Transverse colon (tissue), 4 donors: Measurements from ENCODE around the gene DDAH1. TPM values are rescaled to one million over a fixed set of nuclear protein-coding genes. Genes with fewer than 3 reads are reported as not detected.

Experiments
- DNase-seq: peaks from one replicate; pipeline ENCODE4 v3.0.0-alpha.2; 2019
- H3K27ac ChIP-seq, 4 donors: fragments of 200-600 bp; sonication (generic); 2 replicates each; pipeline ENCODE4 v1.5.1; 2016 to 2018; ENCODE audit warnings: inconsistent platforms in 4 of 4
- H3K27me3 ChIP-seq: fragments of 200-600 bp; sonication (generic); 2 replicates; pipeline ENCODE4 v1.5.1; 2017; ENCODE audit warnings: inconsistent platforms
- H3K36me3 ChIP-seq, 4 donors: fragments of 200-600 bp; sonication (generic); 2 replicates each; pipeline ENCODE4 v1.5.1; 2017 to 2019; ENCODE audit warnings: inconsistent platforms in 4 of 4
- H3K4me1 ChIP-seq, 4 donors: fragments of 200-600 bp; sonication (generic); 2 replicates each; pipeline ENCODE4 v1.5.1; 2017 to 2020; ENCODE audit warnings: inconsistent platforms in 4 of 4
- H3K4me3 ChIP-seq, 4 donors: fragments of 200-600 bp; sonication (generic); 1 replicate in 1 of 4; 2 replicates in 3 of 4; pipeline versions ENCODE4 v1.5.1 to v1.6.1; 2017 to 2019; ENCODE audit warnings: inconsistent platforms in 4 of 4
- H3K9me3 ChIP-seq, 2 donors: fragments of 200-600 bp; sonication (generic); 2 replicates each; pipeline ENCODE4 v1.5.1; 2017 to 2019; ENCODE audit warnings: inconsistent platforms in 2 of 2
- CTCF ChIP-seq, 5 experiments: fragments of 200-600 bp in 3 of 5; fragments of 450-650 bp in 2 of 5; sonication (generic) in 3 of 5; IDR thresholded peaks; 1 replicate in 2 of 5; 2 replicates in 3 of 5; pipeline ENCODE4 v1.5.1; 2016 to 2017; ENCODE audit warnings: antibody characterized with exemption in 5 of 5, inconsistent platforms in 3 of 5, mild to moderate bottlenecking in 2 of 5, moderate library complexity in 1 of 5
- EP300 ChIP-seq: sonication (generic); formaldehyde crosslinking; IDR thresholded peaks from one replicate; pipeline ENCODE4 v1.6.1; 2017; ENCODE audit warnings: antibody characterized with exemption, low read depth
- POLR2A ChIP-seq: fragments of 450-650 bp; IDR thresholded peaks from one replicate; pipeline ENCODE4 v1.6.1; 2016; ENCODE audit warnings: antibody characterized with exemption, mild to moderate bottlenecking, moderate library complexity
- POLR2AphosphoS5 ChIP-seq, 3 donors: sonication (generic); formaldehyde crosslinking; IDR thresholded peaks; one replicate each; pipeline ENCODE4 v1.6.1; 2016; ENCODE audit warnings: antibody characterized with exemption in 3 of 3
- WGBS, 2 donors: methylation state at CpG; one replicate each; pipeline ENCODE4 v1.1.5; 2018; ENCODE audit warnings: low coverage in 1 of 2; 5-methylcytosine and 5-hydroxymethylcytosine counted together
- in situ Hi-C, 4 donors: fragments of 200-750 bp; cut with MboI; loops; one replicate each; pipeline versions ENCODE4 v1.15.0 to v1.15.1; 2017; ENCODE audit warnings: low sequenced_read_pairs in 3 of 4, low pct_ligation_motif_present in 1 of 4, low pct_unique_long_range_greater_than_20kb in 1 of 4
- intact Hi-C: fragments of 100-400 bp; cut with DNase I; formaldehyde crosslinking; loops from one replicate; pipeline ENCODE4 v1.15.1; 2023; ENCODE audit warnings: low total_unique reads
- total RNA-seq, 4 donors: library from RNA; depleted of rRNA; stranded (reverse); fragments of >200 nt; gene quantifications; one replicate each; pipeline ENCODE4 v1.1.0, GENCODE V29; 2016

DDAH1 gene
- total RNA-seq, 4 donors from 2014 or later = 22.4 to 69.4 (median 48.3) TPM

GRCh38 chr1:85327759-85328158, 137.2 kb downstream of the DDAH1 start:
- Histone ChIP-seq H3K4me1 (peaks cover 0 to 24% (median 12%) of the 10 kb centered on the region in 4 donors), H3K4me3 (no peak overlapping the region), H3K9me3 (no peaks in the 10 kb centered on the region), H3K36me3 (no peaks in the 10 kb centered on the region), H3K27ac (no peak overlapping the region), H3K27me3 (no peaks in the 10 kb centered on the region)
- intact Hi-C loops = no loop called here
- WGBS, 2 donors = 34 to 46% methylated on average over 2 of the region's 2 CpGs
- TF ChIP-seq EP300 (no peak), POLR2A (no peak), CTCF (IDR thresholded peaks at IDR 0.05) (no peak), POLR2AphosphoS5 (IDR thresholded peaks at IDR 0.05) (no peak)
- DNase-seq = no peak
- in situ Hi-C loops = no loop called here

GRCh38 chr1:85326851-85327250, 138.1 kb downstream of the DDAH1 start:
- TF ChIP-seq POLR2AphosphoS5 (IDR thresholded peaks at IDR 0.05) = no peak
- TF ChIP-seq POLR2A = no peak
- TF ChIP-seq CTCF (IDR thresholded peaks at IDR 0.05) = no peak
- no peak for TF ChIP-seq EP300
- in situ Hi-C loops (no loop called here), intact Hi-C loops (no loop called here)
- no peaks in the 10 kb centered on the region for H3K9me3 ChIP-seq
- no peak overlapping the region for H3K27ac ChIP-seq
- no peaks in the 10 kb centered on the region for H3K36me3 ChIP-seq
- H3K4me1 ChIP-seq = peaks cover 0 to 24% (median 12%) of the 10 kb centered on the region in 4 donors
- no peaks in the 10 kb centered on the region for H3K27me3 ChIP-seq
- DNase-seq = no peak
- H3K4me3 ChIP-seq = no peak overlapping the region
- 92 to 93% methylated on average over 5 of the region's 5 CpGs for WGBS, 2 donors

- in situ Hi-C loops = no loop called here
Measured at GRCh38 chr1:85326336-85326735, 138.6 kb downstream of the DDAH1 start.

GRCh38 chr1:85325920-85326319, 139.0 kb downstream of the DDAH1 start:
- Histone ChIP-seq H3K27me3 (no peaks in the 10 kb centered on the region), H3K36me3 (no peaks in the 10 kb centered on the region), H3K9me3 (no peaks in the 10 kb centered on the region), H3K4me1 (peaks cover 0 to 22% (median 9%) of the 10 kb centered on the region in 4 donors), H3K4me3 (no peak overlapping the region), H3K27ac (peak overlapping the region in 1 of 4 donors; percentile 6)
- no peak for DNase-seq
- TF ChIP-seq POLR2AphosphoS5 (IDR thresholded peaks at IDR 0.05) (no peak), POLR2A (no peak), EP300 (no peak), CTCF (IDR thresholded peaks at IDR 0.05) (no peak)
- in situ Hi-C loops = no loop called here
- intact Hi-C loops = no loop called here

More at GRCh38 chr1:85326336-85326735, 138.6 kb downstream of the DDAH1 start:
- H3K4me1 ChIP-seq = peaks cover 0 to 24% (median 12%) of the 10 kb centered on the region in 4 donors
- intact Hi-C loops = no loop called here
- no peaks in the 10 kb centered on the region for H3K36me3 ChIP-seq
- no peak for DNase-seq
- no peak for TF ChIP-seq CTCF (IDR thresholded peaks at IDR 0.05)
- TF ChIP-seq EP300 = no peak
- TF ChIP-seq POLR2AphosphoS5 (IDR thresholded peaks at IDR 0.05) = no peak
- no peak for TF ChIP-seq POLR2A
- H3K27ac ChIP-seq = peak overlapping the region in 1 of 4 donors; percentile 6
- WGBS, 2 donors = 63 to 68% methylated on average over 2 of the region's 2 CpGs
- no peaks in the 10 kb centered on the region for H3K9me3 ChIP-seq
- H3K4me3 ChIP-seq = no peak overlapping the region
- no peaks in the 10 kb centered on the region for H3K27me3 ChIP-seq
